Heart left ventricle (tissue), 16 donors: Measurements from ENCODE around the gene TMEM250. TPM values are rescaled to one million over a fixed set of nuclear protein-coding genes. Genes with fewer than 3 reads are reported as not detected.

Source experiments
- ATAC-seq, 4 donors: fragments of 200-7000 bp; cut with Tn5 transposase; one replicate each; pipeline ENCODE4 v1.9.1; 2020 to 2022; ENCODE audit warnings: moderate library complexity in 4 of 4, mild to moderate bottlenecking in 3 of 4, moderate number of reproducible peaks in 1 of 4
- DNase-seq, 5 donors: peaks; one replicate each; pipeline ENCODE4 v3.0.0-alpha.2; 2020
- H3K27ac ChIP-seq, 12 donors: fragments of 200-600 bp; sonication (generic) in 4 of 12; one replicate each; pipeline versions ENCODE4 v1.5.0 to v1.8.0; 2016 to 2022; ENCODE audit warnings: mild to moderate bottlenecking in 2 of 12
- H3K27me3 ChIP-seq, 9 donors: fragments of 200-600 bp; sonication (generic) in 2 of 9; one replicate each; pipeline versions ENCODE4 v1.5.1 to v1.8.0; 2016 to 2022; ENCODE audit warnings: mild to moderate bottlenecking in 3 of 9
- H3K36me3 ChIP-seq, 9 donors: fragments of 200-600 bp; sonication (generic) in 2 of 9; one replicate each; pipeline versions ENCODE4 v1.5.0 to v1.8.0; 2018 to 2022; ENCODE audit warnings: mild to moderate bottlenecking in 2 of 9
- H3K4me1 ChIP-seq, 12 donors: fragments of 200-600 bp; sonication (generic) in 4 of 12; one replicate each; pipeline versions ENCODE4 v1.5.0 to v1.8.0; 2016 to 2022; ENCODE audit warnings: mild to moderate bottlenecking in 3 of 12
- H3K4me3 ChIP-seq, 12 donors: fragments of 200-600 bp; sonication (generic) in 4 of 12; one replicate each; pipeline versions ENCODE4 v1.5.0 to v1.8.0; 2017 to 2022; ENCODE audit warnings: mild to moderate bottlenecking in 9 of 12, moderate library complexity in 4 of 12
- H3K9me3 ChIP-seq, 12 donors: fragments of 200-600 bp; sonication (generic) in 4 of 12; one replicate each; pipeline versions ENCODE4 v1.5.0 to v1.8.0; 2016 to 2022; ENCODE audit warnings: mild to moderate bottlenecking in 1 of 12
- CTCF ChIP-seq, 12 donors: fragments of 200-600 bp; sonication (generic) in 4 of 12; IDR thresholded peaks; one replicate each; pipeline versions ENCODE4 v1.5.0 to v1.8.0; 2018 to 2022; ENCODE audit warnings: antibody characterized with exemption in 12 of 12, mild to moderate bottlenecking in 5 of 12
- POLR2A ChIP-seq, 2 donors: fragments of 450-650 bp; IDR thresholded peaks; one replicate each; pipeline ENCODE4 v1.6.1; 2017; ENCODE audit warnings: antibody characterized with exemption in 2 of 2, mild to moderate bottlenecking in 2 of 2, moderate library complexity in 2 of 2
- WGBS, 4 donors: extraction: QIAGEN DNeasy Blood & Tissue Kit in 2 of 4; methylation state at CpG; one replicate each; pipeline versions ENCODE4 v1.1.5 to v1.1.7; 2013 to 2018; 5-methylcytosine and 5-hydroxymethylcytosine counted together
- intact Hi-C, 10 donors: fragments of 100-400 bp; cut with DNase I; formaldehyde crosslinking; loops; one replicate each; pipeline versions ENCODE4 v1.11.1 to v1.14.2; 2022
- polyA plus RNA-seq, 2 donors: library from polyadenylated mRNA; stranded (reverse); fragments of 200-250 nt; gene quantifications; one replicate each; pipeline ENCODE4 v1.2.3, GENCODE V29; 2013
- total RNA-seq, 9 donors: library from RNA; depleted of rRNA in 2 of 9; stranded (reverse); fragments of >200 nt in 2 of 9; fragmentation: NEBNext Ultra II Directional in 3 of 9; extraction: Animal tissue kit (Norgen Biotek cat#: 25700) in 3 of 9; gene quantifications; one replicate each; pipeline versions ENCODE4 v1.1.0 to v1.2.4, GENCODE V29; 2016 to 2023
- donor health status: ischemic (EF 13 %, LVEDD 7.1; RV severe dilation, severe dysfunction).
- donor health status: healthy with polysubstance abuse.
- donor health status: DM: no; HTN: yes; CAD: no.
- donor health status: DM: no; HTN: no; CAD: no.
- donor health status: ischemic (EF 25% LVEDD 6.9; RV normal size, moderate dysfunction).
- donor health status: ischemic (EF 25% LVEDD 5.7; RV mildly dilated, moderate dysfunction).
- donor health status: healthy.
- donor health status: DM: yes; HTN: yes; CAD: no.
- donor health status: ischemic (EF 35%, LVEDD 5.7; RV mildly dilated, moderate dysfunction).
- donor health status: nonischemic (EF 11% LVEDD 7.7; RV severe dilation, severe dysfunction).
- donor health status: DM: yes; HTN: yes; CAD: no.
- donor health status: PGD.
- donor health status: ischemic (EF 29% LVEDD 5.4; RV normal size, mild dysfunction).
- donor health status: nonischemic (EF 23%, LVEDD 6.1; RV moderate dilation, normal function).

TMEM250 gene
- total and polyA plus RNA-seq, 11 donors, result 11.6 to 37.0 (median 19.9) TPM

DNA sequence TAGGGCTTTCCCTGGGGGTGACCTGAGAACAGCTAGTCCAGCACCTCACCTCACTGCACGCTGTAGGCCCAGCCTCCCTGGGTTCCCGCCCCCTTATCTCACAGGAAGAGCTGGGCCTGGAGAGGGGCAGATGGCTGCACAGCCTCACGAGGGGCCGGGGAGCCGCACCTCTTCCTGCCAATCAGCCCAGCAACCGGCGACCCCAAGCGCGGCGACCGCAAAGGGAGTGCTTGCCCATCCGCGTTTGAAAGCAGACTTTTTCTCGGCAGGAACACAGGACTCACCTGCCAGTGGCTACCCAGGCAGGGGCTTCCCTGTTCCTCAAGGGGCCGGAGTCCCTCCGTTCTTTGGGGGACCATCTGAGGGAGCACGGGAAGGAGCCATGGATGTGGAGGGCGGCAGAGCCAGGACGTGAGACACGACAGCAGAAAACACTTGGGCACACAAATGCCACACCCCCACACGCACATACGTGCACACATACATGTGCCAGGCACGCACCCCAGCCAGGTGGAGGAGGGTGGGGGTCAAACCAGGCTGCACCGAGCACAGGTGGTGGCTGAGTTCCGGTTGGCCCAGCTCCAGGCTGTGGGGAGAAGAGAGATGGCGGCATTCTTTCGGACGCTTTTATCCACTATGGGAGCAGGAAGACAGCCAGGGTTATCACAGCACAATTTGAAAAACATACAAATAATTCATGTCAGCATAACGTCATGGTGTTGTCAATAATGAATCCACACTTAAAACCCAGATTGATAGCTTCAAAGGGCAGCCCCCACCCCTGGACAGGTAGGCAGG, 11.3 kb downstream of the TMEM250 start:
- H3K27me3 ChIP-seq, result no peaks in the 10 kb centered on the region
- no peak for ATAC-seq
- H3K4me1 ChIP-seq, result peaks cover 20 to 72% (median 66%) of the 10 kb centered on the region in 12 donors

GRCh38 chr9:136105398-136106135, 13.1 kb downstream of the TMEM250 start:
- ATAC-seq (peak; percentile 5 to 66 (median 36)), DNase-seq (peak; percentile 80 to 90 (median 88))
- Histone ChIP-seq H3K36me3 (no peaks in the 10 kb centered on the region), H3K4me1 (peaks cover 20 to 67% (median 62%) of the 10 kb centered on the region in 12 donors), H3K27ac (peak overlapping the region in 9 of 12 donors; percentile 18 to 68 (median 55)), H3K4me3 (peak overlapping the region in 1 of 12 donors; percentile 7), H3K9me3 (no peaks in the 10 kb centered on the region), H3K27me3 (no peaks in the 10 kb centered on the region)
- no peak for TF ChIP-seq CTCF (IDR thresholded peaks at IDR 0.05)
- no peak for TF ChIP-seq POLR2A (IDR thresholded peaks at IDR 0.05)
- intact Hi-C loops, result loop anchor here in 1 of 10 donors (5.0 kb wide), 1 partner anchor 93 kb away; no protein-coding TSS in a partner anchor
- 4 to 24% (median 9%) methylated on average over 11 to 17 of the region's 17 CpGs for WGBS, 4 donors

More for the DNA sequence above, 11.3 kb downstream of the TMEM250 start:
- intact Hi-C loops, result loop anchor here in 1 of 10 donors (5.0 kb wide), 1 partner anchor 95 kb away; no protein-coding TSS in a partner anchor
- DNase-seq, result no peak
- TF ChIP-seq POLR2A (IDR thresholded peaks at IDR 0.05) (no peak), CTCF (IDR thresholded peaks at IDR 0.05) (no peak)
- 62 to 70% (median 66%) methylated on average over 24 to 29 of the region's 29 CpGs for WGBS, 4 donors
- H3K9me3 ChIP-seq, result no peaks in the 10 kb centered on the region
- peak overlapping the region in 1 of 12 donors; percentile 8 for H3K4me3 ChIP-seq
- peak overlapping the region in 4 of 12 donors; percentile 15 to 90 (median 71) for H3K27ac ChIP-seq
- H3K36me3 ChIP-seq, result no peaks in the 10 kb centered on the region

GRCh38 chr9:136104916-136105315, 13.8 kb downstream of the TMEM250 start:
- no peaks in the 10 kb centered on the region for H3K36me3 ChIP-seq
- no peaks in the 10 kb centered on the region for H3K9me3 ChIP-seq
- ATAC-seq, result no peak
- DNase-seq, result no peak
- no peak overlapping the region for H3K4me3 ChIP-seq
- peaks cover 20 to 61% (median 56%) of the 10 kb centered on the region in 12 donors for H3K4me1 ChIP-seq
- 44 to 83% (median 59%) methylated on average over 2 to 6 of the region's 6 CpGs for WGBS, 4 donors
- H3K27ac ChIP-seq, result peak overlapping the region in 3 of 12 donors; percentile 55 to 67 (median 55)
- intact Hi-C loops, result loop anchor here in 1 of 10 donors (5.0 kb wide), 1 partner anchor 93 kb away; no protein-coding TSS in a partner anchor
- TF ChIP-seq POLR2A (IDR thresholded peaks at IDR 0.05) (no peak), CTCF (IDR thresholded peaks at IDR 0.05) (no peak)
- H3K27me3 ChIP-seq, result no peaks in the 10 kb centered on the region

DNA sequence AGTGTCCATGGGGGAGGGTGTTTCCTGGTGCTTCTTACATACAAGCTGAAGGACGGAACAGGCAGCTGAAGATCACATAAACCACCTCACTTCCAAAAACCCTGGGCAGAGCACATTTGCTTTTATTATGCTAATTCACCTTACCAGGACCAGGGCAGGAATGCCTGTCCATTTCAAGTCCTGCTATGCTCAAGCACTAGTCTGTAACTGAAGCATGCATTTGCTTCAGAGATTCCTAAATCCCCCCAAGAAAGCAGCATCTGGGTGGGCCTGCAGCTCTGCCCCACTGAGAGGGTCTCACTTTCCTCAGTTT, 14.2 kb downstream of the TMEM250 start:
- Histone ChIP-seq H3K27me3 (no peaks in the 10 kb centered on the region), H3K4me1 (peaks cover 20 to 58% (median 52%) of the 10 kb centered on the region in 12 donors), H3K9me3 (no peaks in the 10 kb centered on the region), H3K27ac (no peak overlapping the region), H3K36me3 (no peaks in the 10 kb centered on the region), H3K4me3 (no peak overlapping the region)
- DNase-seq (no peak), ATAC-seq (no peak)
- intact Hi-C loops, result no loop called here
- 49 to 88% (median 67%) methylated on average over 1 of the region's 1 CpG for WGBS, 4 donors
- TF ChIP-seq POLR2A (IDR thresholded peaks at IDR 0.05), result no peak
- no peak for TF ChIP-seq CTCF (IDR thresholded peaks at IDR 0.05)
